Right forelimb (tissue), 1 donor: Measurements from ENCODE around the gene UQCC5.
"Not testable (repeated sequence)": the region's sequence is repeated elsewhere in the genome, so short reads cannot be mapped to it uniquely, and the experiment has no call there.

Experiments
- DNase-seq: peaks from one replicate; pipeline ENCODE4 v3.0.0-alpha.2; 2018

The UQCC5 gene

GRCh38 chr3:52523386-52524257 lies 12.8 kb upstream of the UQCC5 start:
- peak; percentile 39 for DNase-seq

- no peak for DNase-seq
Observed at GRCh38 chr3:52524258-52524751, 12.1 kb upstream of the UQCC5 start.

GRCh38 chr3:52524752-52525679 lies 11.4 kb upstream of the UQCC5 start:
- peak; percentile 39 for DNase-seq

- no peak for DNase-seq
Observed at GRCh38 chr3:52525680-52526561, 10.5 kb upstream of the UQCC5 start.

GRCh38 chr3:52526671-52527038 lies 9.8 kb upstream of the UQCC5 start:
- not testable (repeated sequence) for DNase-seq

GRCh38 chr3:52527039-52527731 lies 9.2 kb upstream of the UQCC5 start:
- peak; percentile 43 for DNase-seq

GRCh38 chr3:52527732-52528585 lies 8.4 kb upstream of the UQCC5 start:
- peak; percentile 40 for DNase-seq

GRCh38 chr3:52528586-52529375 lies 7.6 kb upstream of the UQCC5 start:
- DNase-seq = peak; percentile 39

- DNase-seq = peak; percentile 46
Observed at GRCh38 chr3:52529376-52530333, 6.8 kb upstream of the UQCC5 start.

GRCh38 chr3:52530918-52531826 lies 5.2 kb upstream of the UQCC5 start:
- peak; percentile 38 for DNase-seq

- DNase-seq = no peak
Observed at GRCh38 chr3:52531860-52532516, 4.4 kb upstream of the UQCC5 start.

GRCh38 chr3:52532517-52532837 lies 3.9 kb upstream of the UQCC5 start:
- DNase-seq = peak; percentile 48

GRCh38 chr3:52532838-52533622 lies 3.4 kb upstream of the UQCC5 start:
- peak; percentile 61 for DNase-seq

GRCh38 chr3:52533623-52534280 lies 2.7 kb upstream of the UQCC5 start, which contains the start of gene NT5DC2:
Gene NT5DC2 (minus strand): TSS chr3:52533857. CDS start chr3:52533737, 120 bp downstream.
- DNase-seq = peak; percentile 89
